ENCODE data around the gene DRD4.

The DRD4 gene

DNA sequence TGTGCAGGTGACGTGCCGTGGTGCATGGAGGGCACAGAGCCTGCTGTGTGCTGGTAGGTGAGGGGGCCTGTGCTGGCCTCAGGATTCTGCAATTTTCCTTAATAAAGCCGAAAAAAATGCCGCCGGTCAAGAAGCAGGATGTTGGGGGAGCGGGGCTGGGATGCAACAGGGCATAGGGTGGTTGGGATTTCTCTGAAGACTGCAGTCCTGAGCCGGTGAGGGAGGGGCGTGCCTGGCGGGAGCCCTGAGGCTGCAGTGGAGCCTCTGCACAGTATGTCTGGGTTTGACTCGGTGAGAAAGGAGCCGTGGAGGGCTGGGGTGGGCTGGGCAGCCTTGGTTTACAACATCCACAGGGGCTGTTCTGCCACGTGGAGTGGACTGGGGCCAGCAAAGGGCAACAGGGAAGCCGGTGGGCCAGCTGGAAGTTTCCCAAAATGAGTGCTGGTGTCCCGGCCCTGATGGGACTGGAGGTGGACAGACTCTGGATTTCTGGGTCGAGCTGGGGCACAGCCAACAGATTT is 13.7 kb upstream of the DRD4 start:
- no peak for DNase-seq (ENCODE audit: low spot score)

DNA sequence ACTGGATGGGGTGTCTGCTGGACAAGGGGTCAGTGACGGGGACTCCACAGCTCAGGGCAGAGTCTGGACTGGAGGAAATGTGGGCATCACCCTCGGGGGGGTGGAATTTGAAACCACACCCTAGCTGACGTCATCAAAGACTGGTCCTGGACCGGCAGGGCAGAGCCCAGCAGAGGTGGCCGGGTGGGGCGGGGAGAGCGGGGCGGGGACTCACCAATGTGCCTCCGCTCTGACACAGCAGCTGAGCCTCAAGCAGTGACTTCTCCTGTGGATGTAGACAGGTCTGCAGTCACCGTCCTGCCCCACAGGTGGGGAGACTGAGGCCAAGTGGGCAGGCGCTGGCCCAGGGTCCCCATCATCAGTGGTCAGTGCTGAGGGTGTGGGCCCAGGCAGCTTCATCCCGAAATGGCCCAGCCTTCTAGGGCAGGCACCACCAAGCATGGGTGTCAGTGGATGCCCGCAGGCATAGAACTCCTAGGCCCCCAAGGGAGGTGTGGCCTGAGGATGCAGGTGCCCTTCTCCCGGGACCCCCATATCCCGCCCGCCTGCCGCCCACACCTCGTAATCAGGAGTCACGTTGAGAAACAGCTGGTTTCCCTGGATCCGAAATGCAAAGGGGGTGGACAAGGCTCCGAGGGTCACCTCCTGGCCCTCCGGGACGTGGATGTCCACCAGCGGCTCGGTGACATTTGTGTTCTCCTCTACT is 12.9 kb upstream of the DRD4 start:
- DNase-seq (ENCODE audit: low spot score): no peak

- no peak for DNase-seq (ENCODE audit: low spot score)
These were observed 12.1 kb upstream of the DRD4 start, which contains the start of gene CDHR5 for GRCh38 chr11:624705-625635. CDHR5 (minus strand) TSS chr11:624955; CDS start chr11:624902, 53 bp downstream.

DNA sequence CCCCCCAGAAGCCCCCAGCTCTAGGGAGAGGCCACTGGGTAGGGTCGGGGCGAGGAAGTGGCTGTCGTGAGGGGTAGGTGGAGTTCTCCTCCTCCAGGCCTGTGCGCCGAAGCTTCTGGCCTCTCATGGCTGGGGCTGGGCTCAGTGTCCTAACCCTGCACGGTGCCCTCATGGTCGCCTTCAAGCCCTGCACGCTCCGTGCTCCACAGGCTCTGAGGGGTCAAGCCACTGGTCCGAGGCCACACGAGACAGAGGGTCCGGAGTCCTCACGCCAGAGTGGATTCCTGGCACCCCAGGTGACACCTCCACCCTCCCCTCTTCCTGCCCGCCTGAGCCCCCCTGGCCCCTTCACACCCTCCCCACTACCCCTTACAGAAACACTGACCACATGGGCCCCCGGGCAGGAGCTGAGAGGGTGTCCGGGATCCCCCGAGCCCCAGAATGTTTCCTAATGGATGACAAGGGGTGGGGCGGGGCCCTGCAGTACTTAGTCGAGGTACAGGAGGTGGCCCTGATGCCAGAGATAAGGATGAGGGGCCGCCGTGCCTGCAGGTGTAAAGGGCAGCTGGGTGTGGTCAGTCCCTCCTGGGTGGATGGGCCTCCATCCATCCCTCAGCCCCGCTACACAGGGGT is 11.3 kb upstream of the DRD4 start:
- no peak for DNase-seq (ENCODE audit: low spot score)

DNA sequence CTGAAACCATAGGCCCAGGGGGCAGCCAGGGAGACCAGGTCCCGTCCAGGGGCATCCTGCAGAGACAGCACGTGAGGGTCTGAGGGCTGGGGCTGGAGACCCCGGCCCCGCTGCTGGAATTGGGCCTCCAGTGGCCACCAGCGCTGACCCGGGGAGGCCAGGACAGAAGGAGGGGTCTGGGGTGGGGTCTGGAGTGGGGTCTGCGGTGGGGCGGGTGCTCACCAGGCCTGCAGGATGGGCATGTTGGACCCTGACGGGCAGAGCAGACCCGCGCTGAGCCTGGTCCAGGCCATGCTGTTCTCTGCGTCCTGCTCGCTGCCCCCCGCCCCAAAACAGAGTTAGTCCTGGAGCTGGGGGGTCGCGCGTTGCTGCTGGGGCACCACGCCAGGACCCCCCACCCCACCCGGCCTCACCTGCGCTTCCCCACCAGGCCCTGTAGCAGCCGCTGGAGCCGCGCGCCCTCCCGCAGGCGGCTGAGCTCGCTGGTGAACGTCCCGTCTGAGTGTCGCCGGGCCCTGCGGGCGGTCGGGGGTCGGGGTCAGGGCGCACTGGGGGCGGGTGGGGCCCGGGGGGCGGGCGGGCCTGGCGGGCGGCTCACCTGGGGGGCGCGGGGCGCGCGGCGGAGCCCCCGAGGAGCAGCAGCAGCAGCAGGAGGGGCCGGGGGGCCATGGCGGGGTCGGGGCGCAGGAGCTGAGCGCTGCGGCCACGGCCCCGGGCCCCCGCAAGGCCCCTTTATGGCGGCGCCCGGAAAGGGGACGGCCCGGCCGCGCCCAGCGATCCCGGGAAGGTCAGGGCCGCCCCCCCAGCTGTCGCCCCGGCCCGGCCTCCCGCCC is 10.4 kb upstream of the DRD4 start, which contains the start of gene SCT:
Gene SCT, minus strand, starts transcription at position 707 of the 833 bp plus-strand sequence. Its CDS starts 38 bp downstream, at position 669.
- no peak for DNase-seq (ENCODE audit: low spot score)

GRCh38 chr11:627308-627576 is 9.8 kb upstream of the DRD4 start:
- DNase-seq (ENCODE audit: low spot score): no peak

- no peak for DNase-seq (ENCODE audit: low spot score)
These were observed 9.0 kb upstream of the DRD4 start for GRCh38 chr11:628056-628455.

DNA sequence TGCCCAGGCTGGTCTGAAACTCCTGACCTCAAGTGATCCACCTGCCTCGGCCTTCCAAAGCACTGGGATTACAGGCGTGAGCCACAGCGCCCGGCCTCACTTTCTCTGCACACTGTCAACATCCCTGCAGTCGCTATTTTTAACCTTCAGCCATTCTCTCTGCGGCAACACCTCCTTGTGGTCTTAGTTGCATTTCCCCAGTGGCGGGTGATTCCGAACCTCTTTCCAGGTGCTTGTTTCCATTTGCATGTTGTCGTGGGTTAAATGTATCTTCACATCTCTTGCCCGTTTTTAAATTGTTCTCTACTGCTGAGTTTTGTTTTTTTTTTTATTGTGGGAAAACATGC is 7.9 kb upstream of the DRD4 start:
- no peak for DNase-seq (ENCODE audit: low spot score)

DNA sequence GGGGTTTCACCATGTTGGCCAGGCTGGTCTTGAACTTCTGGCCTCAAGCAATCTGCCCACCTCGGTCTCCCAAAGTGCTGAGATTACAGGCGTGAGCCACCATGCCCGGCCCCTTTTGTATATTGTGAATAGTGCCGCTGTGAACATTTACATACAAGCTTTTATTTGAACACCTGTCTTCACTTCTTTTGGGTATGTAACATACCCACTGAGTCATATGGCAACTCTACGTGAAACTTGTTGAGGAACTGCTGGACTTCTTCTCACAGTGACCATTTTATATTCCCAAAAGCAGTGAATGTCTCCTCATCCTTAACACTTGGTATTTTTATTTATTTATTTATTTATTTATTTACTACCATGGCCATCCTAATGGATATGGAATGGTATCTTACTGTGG is 6.2 kb upstream of the DRD4 start:
- DNase-seq (ENCODE audit: low spot score): no peak

GRCh38 chr11:635945-636510 is 1.0 kb upstream of the DRD4 start:
- no peak for DNase-seq (ENCODE audit: low spot score)

GRCh38 chr11:637333-637592 is 194 bp downstream of the DRD4 start:
- no peak for DNase-seq (ENCODE audit: low spot score)

- DNase-seq (ENCODE audit: low spot score): no peak
These were observed 788 bp downstream of the DRD4 start for GRCh38 chr11:637593-638521.

DNA sequence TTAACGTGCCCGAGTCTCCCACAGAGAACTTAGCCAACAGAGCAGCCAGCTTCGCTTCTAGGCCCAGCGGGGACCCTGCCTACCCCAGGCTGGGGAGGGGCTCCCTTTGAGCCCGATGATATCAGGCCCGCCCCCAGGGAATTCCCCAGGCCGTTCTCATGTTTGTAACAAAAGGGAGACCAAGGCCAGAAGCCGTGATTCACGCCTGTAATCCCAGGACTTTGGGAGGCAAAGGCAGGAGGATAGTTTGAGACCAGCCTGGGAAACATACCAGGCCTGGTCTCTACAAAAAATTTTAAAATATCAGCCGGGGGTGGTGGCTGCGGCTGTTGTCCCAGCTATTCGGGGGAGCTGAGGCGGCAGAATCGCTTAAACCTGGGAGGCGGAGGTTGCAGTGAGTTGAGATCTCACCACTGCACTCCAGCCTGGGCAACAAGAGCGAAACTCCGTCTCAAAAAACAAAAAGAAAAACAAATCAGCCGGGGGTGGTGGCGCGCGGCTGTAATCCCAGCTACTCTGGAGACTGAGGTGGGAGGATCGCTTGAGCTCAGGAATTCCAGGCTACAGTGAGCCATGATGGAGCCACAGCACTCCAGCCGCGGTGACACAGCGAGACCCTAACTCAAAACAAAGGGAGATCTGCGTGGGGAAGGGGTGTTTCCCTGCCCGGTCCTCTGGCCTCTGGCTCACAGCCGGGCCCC is 1.7 kb downstream of the DRD4 start:
- no peak for DNase-seq (ENCODE audit: low spot score)

GRCh38 chr11:639332-639955 is 2.4 kb downstream of the DRD4 start:
- no peak for DNase-seq (ENCODE audit: low spot score)

DNA sequence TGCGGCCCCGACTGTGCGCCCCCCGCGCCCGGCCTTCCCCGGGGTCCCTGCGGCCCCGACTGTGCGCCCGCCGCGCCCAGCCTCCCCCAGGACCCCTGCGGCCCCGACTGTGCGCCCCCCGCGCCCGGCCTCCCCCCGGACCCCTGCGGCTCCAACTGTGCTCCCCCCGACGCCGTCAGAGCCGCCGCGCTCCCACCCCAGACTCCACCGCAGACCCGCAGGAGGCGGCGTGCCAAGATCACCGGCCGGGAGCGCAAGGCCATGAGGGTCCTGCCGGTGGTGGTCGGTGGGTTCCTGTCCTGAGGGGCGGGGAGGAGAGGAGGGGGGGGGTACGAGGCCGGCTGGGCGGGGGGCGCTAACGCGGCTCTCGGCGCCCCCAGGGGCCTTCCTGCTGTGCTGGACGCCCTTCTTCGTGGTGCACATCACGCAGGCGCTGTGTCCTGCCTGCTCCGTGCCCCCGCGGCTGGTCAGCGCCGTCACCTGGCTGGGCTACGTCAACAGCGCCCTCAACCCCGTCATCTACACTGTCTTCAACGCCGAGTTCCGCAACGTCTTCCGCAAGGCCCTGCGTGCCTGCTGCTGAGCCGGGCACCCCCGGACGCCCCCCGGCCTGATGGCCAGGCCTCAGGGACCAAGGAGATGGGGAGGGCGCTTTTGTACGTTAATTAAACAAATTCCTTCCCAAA is 3.1 kb downstream of the DRD4 start:
- no peak for DNase-seq (ENCODE audit: low spot score)

GRCh38 chr11:641806-642370 is 4.8 kb downstream of the DRD4 start:
- no peak for DNase-seq (ENCODE audit: low spot score)

GRCh38 chr11:643366-643765 is 6.3 kb downstream of the DRD4 start:
- DNase-seq (ENCODE audit: low spot score): no peak

DNA sequence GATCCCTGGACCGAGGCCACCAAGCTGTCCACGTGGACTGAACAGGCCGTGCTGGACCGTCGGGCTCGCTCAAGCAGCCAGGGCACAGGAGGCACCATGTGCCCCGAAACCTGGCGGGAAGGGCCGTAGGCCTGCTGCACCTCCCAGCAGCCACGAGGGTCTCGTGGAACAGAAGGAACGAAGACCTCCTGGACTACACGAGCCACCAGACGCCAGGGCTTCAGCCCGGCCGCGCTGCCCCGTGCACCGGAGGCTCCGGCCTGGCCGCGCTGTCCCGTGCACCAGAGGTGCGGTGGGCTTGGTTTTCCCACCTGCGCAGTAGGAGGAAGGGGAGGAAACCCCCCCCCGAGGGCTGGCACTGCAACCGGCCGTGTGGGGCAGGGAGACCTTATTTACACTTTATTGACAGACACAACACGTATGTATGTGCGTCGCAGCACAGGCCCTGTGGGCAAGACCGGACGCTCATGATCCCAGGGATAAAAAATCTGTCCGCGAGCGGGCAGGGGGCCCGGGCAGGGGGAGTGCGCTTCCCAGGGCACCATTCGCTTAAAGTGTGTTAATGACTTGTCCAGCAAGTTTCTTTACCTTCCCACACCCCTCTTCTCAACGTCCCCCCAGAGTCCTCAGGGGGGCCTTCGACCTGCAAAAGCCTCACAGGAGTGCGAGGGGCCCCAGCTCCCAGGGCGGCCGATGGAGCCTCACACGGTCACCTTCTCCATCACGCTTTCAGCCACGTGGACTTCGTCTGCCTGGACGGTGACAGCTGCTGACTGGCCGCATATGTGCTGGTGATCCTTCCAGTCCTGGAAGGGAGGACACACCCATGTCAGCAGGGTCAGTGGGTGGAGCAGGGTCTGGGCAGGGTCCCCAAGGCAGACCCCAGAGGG is 7.0 kb downstream of the DRD4 start:
- DNase-seq (ENCODE audit: low spot score): no peak

Data from activated CD4-positive, alpha-beta T cell treated with anti-CD3 and anti-CD28 coated beads, Interleukin-2, Interleukin-4, amounts not matched to agents 100 ng/mL and 50 ng/mL, durations not matched to agents 16 hours and 8 hours (primary cell).